GM12878 (cell line): ENCODE data around the gene SAFB. TPM values are rescaled to one million over a fixed set of nuclear protein-coding genes. Genes with fewer than 3 reads are reported as not detected.

Source experiments
- ATAC-seq: fragments of 200-7000 bp; cut with Tn5 transposase; 3 replicates; pipeline ENCODE4 v1.9.1; 2020; ENCODE audit warnings: mild to moderate bottlenecking, moderate library complexity
- BruUV-seq: library from RNA; stranded (reverse); fragments of 400-500 nt; replicated peaks from 2 replicates; lab custom pipeline; 2021; lab: Mats Ljungman, UMichigan
- CTCF ChIA-PET: fragments of 300-600 bp; sonication (Branson Sonifier 250); formaldehyde crosslinking; extraction: SDS; loops from one replicate; lab custom pipeline; 2021; ENCODE audit warnings: inconsistent platforms; lab: Yijun Ruan, JAX
- POLR2A ChIA-PET: fragments of 350-600 bp; formaldehyde crosslinking; extraction: SDS; loops from one replicate; lab custom pipeline; 2021; ENCODE audit warnings: inconsistent platforms; lab: Charles Lee
- RAD21 ChIA-PET: fragments of 300-600 bp; sonication (Branson Sonifier 250); formaldehyde crosslinking; loops from one replicate; lab custom pipeline; 2023; ENCODE audit warnings: antibody characterized with exemption; ENCODE audit not compliant: unreplicated experiment; lab: Charles Lee
- SMC1A ChIA-PET: fragments of 300-600 bp; sonication (Branson Sonifier 250); formaldehyde crosslinking; loops from one replicate; lab custom pipeline; 2023; ENCODE audit not compliant: unreplicated experiment, uncharacterized antibody; lab: Charles Lee
- DNase-seq: peaks from one replicate; pipeline ENCODE4 v3.0.0-alpha.2; 2011; ENCODE audit warnings: low read depth, low spot score
- FAIRE-seq: peaks from 3 replicates; lab custom pipeline; 2011; peaks lifted over from hg19 to GRCh38; lab: Jason Lieb, UNC
- H2AFZ ChIP-seq: 2 replicates; pipeline ENCODE4 v1.6.0; 2011; ENCODE audit warnings: low read depth, low read length, control low read depth; ENCODE audit not compliant: control insufficient read depth
- H3K27ac ChIP-seq: 2 replicates; pipeline ENCODE4 v1.5.1; 2011; ENCODE audit warnings: control low read depth; ENCODE audit not compliant: control insufficient read depth, insufficient read depth
- H3K27me3 ChIP-seq, 2 experiments: replicated peaks in 1 of 2; 2 replicates each; pipeline versions ENCODE4 v1.6.0 to v1.6.1; 2011; ENCODE audit warnings: low read length in 1 of 2; ENCODE audit not compliant: control insufficient read depth in 2 of 2, insufficient read depth in 2 of 2
- H3K36me3 ChIP-seq, 2 experiments: 2 replicates each; pipeline ENCODE4 v1.5.1; 2011; ENCODE audit warnings: low read length in 1 of 2; ENCODE audit not compliant: control insufficient read depth in 2 of 2, insufficient read depth in 2 of 2
- H3K4me1 ChIP-seq: 2 replicates; pipeline ENCODE4 v1.6.1; 2011; ENCODE audit warnings: mild to moderate bottlenecking, low read length, moderate library complexity, mixed read lengths; ENCODE audit not compliant: control insufficient read depth, insufficient read depth
- H3K4me2 ChIP-seq: 2 replicates; pipeline ENCODE4 v1.6.0; 2011; ENCODE audit warnings: control low read depth; ENCODE audit not compliant: control insufficient read depth, insufficient read depth
- H3K4me3 ChIP-seq: fragments of 200-600 bp; sonication (generic); 2 replicates; pipeline ENCODE4 v1.5.1; 2016
- H3K79me2 ChIP-seq: 2 replicates; pipeline ENCODE4 v1.6.0; 2011; ENCODE audit warnings: low read length; ENCODE audit not compliant: control insufficient read depth, insufficient read depth
- H3K9ac ChIP-seq: 2 replicates; pipeline ENCODE4 v1.8.0; 2011; ENCODE audit warnings: low read length, control low read depth, mixed read lengths; ENCODE audit not compliant: control insufficient read depth, insufficient read depth
- H3K9me3 ChIP-seq: replicated peaks from 3 replicates; pipeline ENCODE4 v1.5.1; 2011; ENCODE audit warnings: mild to moderate bottlenecking, low read length; ENCODE audit not compliant: control insufficient read depth, insufficient read depth
- H4K20me1 ChIP-seq: 2 replicates; pipeline ENCODE4 v1.6.0; 2011; ENCODE audit not compliant: control insufficient read depth, insufficient read depth
- ASH2L ChIP-seq: fragments of 300-600, 200-600 bp; sonication (generic); IDR thresholded peaks from 2 replicates; pipeline ENCODE4 v1.6.1; 2017; ENCODE audit warnings: low read depth, mild to moderate bottlenecking, borderline replicate concordance
- CREB1 ChIP-seq: IDR thresholded peaks from 2 replicates; pipeline ENCODE4 v1.6.1; 2012; ENCODE audit warnings: low read depth, mild to moderate bottlenecking, inconsistent platforms
- POLR2A ChIP-seq: IDR thresholded peaks from 2 replicates; pipeline ENCODE4 v1.6.1; 2011; ENCODE audit warnings: low read depth, mild to moderate bottlenecking, low read length
- POLR2AphosphoS2 ChIP-seq: IDR thresholded peaks from 2 replicates; pipeline ENCODE4 v1.6.1; 2011; ENCODE audit warnings: low read depth, mild to moderate bottlenecking, low read length, improper control_type of control experiment, moderate library complexity
- SIX5 ChIP-seq: IDR thresholded peaks from 2 replicates; pipeline ENCODE4 v1.6.1; 2011; ENCODE audit warnings: mild to moderate bottlenecking, low read depth, low read length, moderate library complexity; ENCODE audit not compliant: severe bottlenecking
- TARDBP ChIP-seq: IDR thresholded peaks from 2 replicates; pipeline ENCODE4 v1.6.1; 2016; ENCODE audit warnings: borderline replicate concordance
- ZNF384 ChIP-seq: IDR thresholded peaks from 2 replicates; pipeline ENCODE4 v1.6.1; 2012; ENCODE audit warnings: low read depth, mild to moderate bottlenecking, low read length, improper control_type of control experiment, borderline replicate concordance
- WGBS: methylation state at CpG from one replicate; pipeline ENCODE4 v1.1.6; 2016; ENCODE audit warnings: low lambda C conversion rate; ENCODE audit not compliant: insufficient replicate concordance, insufficient coverage; ENCODE audit errors: missing lambda C conversion rate; 5-methylcytosine and 5-hydroxymethylcytosine counted together
- in situ Hi-C: fragments of 300-500 bp; cut with MboI; formaldehyde crosslinking; loops from 9 replicates; pipeline ENCODE4 v1.14.3; 2018; ENCODE audit warnings: mixed read lengths
- intact Hi-C: fragments of 100-400 bp; cut with micrococcal nuclease; formaldehyde crosslinking; loops from one replicate; pipeline ENCODE4 v1.14.2; 2022; ENCODE audit not compliant: unreplicated experiment
- polyA plus RNA-seq, 11 experiments: library from polyadenylated mRNA; depleted of rRNA in 4 of 11; unstranded in 6 of 11; stranded (reverse) in 5 of 11; fragments of >200 nt; fragmentation: Nextera tagmentation in 4 of 11; fragmentation: Illumina TruSeq in 1 of 11; extraction: Ambion mirVana in 4 of 11; extraction: Trizol in 1 of 11; gene quantifications; 1 replicate in 1 of 11; 2 replicates in 10 of 11; pipeline versions ENCODE4 v1.2.1 to v1.2.3, GENCODE V29; 2011 to 2016; ENCODE audit warnings: inconsistent platforms in 2 of 11, missing spikeins in 2 of 11, low read depth in 1 of 11
- total RNA-seq, 4 experiments: library from RNA; depleted of rRNA in 3 of 4; stranded (reverse); fragments of >200 nt in 3 of 4; fragmentation: Illumina TruSeq in 1 of 4; extraction: Trizol in 1 of 4; gene quantifications; 2 replicates each; pipeline versions ENCODE4 v1.2.1 to v1.2.3, GENCODE V29; 2013 to 2021
- TF ChIP-seq, protein P1 (sequence below): IDR thresholded peaks from 2 replicates; pipeline ENCODE4 v1.6.1; 2011; ENCODE audit warnings: borderline replicate concordance, low read depth, mild to moderate bottlenecking, moderate library complexity, low read length; ENCODE audit not compliant: insufficient read depth, poor library complexity, severe bottlenecking

The SAFB gene
- total and polyA plus RNA-seq, 10 of the 15 experiments (the other 5 are each of a cell fraction or from before 2014, with no cell fraction given) = 1.6 to 131 (median 61.2) TPM

DNA sequence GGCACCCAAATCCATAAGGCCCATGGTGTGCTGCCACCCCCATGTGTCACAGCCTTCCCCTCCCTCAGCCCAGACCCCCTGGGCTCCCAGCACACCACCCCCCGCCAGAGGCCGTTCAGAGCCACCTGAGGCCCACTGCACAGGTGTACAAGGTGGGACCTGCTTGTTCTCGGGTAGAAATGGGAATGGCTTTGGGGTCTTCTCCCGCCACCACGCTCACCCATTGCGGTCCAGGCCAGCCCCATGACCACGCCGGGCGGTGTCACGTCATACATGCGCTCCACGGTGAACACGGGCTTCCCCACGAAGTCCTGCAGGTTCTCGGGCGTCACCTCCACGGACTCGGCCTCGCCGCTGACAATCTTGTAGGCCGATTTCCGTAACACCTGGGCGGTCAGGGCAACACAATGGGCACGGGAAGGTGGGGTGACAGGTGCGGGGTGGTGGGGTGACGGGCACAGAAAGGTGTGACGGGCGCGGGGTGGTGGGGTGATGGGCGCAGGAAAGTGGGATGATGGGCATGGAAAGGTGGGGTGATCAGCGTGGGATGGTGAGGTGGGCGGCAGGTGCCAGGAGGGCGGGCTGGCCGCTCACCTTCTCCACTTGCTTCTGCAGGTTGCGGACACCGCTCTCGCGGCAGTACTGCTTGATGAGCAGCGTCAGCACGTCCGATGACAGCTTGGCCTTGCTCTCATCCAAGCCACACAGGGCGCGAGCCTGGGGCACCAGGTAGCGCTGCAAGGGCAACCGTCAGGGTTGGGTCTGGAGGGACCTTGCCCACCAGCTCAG is 71.5 kb downstream of the SAFB start:
- WGBS = 93% methylated on average over 40 of the region's 45 CpGs
- no peak overlapping the region for H3K9ac ChIP-seq
- TF ChIP-seq TARDBP (no peak), CREB1 (0 out of 2 replicates have a peak, but pooled peaks have one; percentile 24), SIX5 (no peak), ASH2L (no peak), ZNF384 (no peak), POLR2AphosphoS2 (0 out of 2 replicates have a peak, but pooled peaks have one; percentile 40), POLR2A (peak; percentile 72)
- TF ChIP-seq, protein P1, sequence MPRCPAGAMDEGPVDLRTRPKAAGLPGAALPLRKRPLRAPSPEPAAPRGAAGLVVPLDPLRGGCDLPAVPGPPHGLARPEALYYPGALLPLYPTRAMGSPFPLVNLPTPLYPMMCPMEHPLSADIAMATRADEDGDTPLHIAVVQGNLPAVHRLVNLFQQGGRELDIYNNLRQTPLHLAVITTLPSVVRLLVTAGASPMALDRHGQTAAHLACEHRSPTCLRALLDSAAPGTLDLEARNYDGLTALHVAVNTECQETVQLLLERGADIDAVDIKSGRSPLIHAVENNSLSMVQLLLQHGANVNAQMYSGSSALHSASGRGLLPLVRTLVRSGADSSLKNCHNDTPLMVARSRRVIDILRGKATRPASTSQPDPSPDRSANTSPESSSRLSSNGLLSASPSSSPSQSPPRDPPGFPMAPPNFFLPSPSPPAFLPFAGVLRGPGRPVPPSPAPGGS = peak; percentile 11
- no peaks in the 10 kb centered on the region; the same call in none of the 2 replicates for H4K20me1 ChIP-seq
- H3K4me2 ChIP-seq = peak overlapping the region; percentile 25; the same call in 1 of the 2 replicates
- H3K9me3 ChIP-seq = no peaks in the 10 kb centered on the region
- H3K36me3 ChIP-seq = peaks cover 13 to 62% of the 10 kb centered on the region in 2 experiments
- POLR2A ChIA-PET = interaction anchor here (0.5 kb wide), 1 partner anchor 20 kb away, joined by 4 read pairs; no protein-coding TSS in a partner anchor
- H3K4me1 ChIP-seq = peaks cover 10% of the 10 kb centered on the region
- H3K27ac ChIP-seq = no peak overlapping the region
- CTCF ChIA-PET = no interaction called here
- peaks cover 49% of the 10 kb centered on the region for H3K79me2 ChIP-seq
- intact Hi-C loops (no loop called here), in situ Hi-C loops (no loop called here)
- H3K4me3 ChIP-seq = no peak overlapping the region
- no peak overlapping the region for H2AFZ ChIP-seq
- no peaks in the 10 kb centered on the region for H3K27me3 ChIP-seq
- RAD21 ChIA-PET = no interaction called here
- FAIRE-seq (no peak), DNase-seq (no peak), ATAC-seq (no peak)
- TSS peak; percentile 34 for BruUV-seq
- SMC1A ChIA-PET = no interaction called here
